H9 (cell line): ENCODE measurements around the gene HFE. TPM values are rescaled to one million over a fixed set of nuclear protein-coding genes. Genes with fewer than 3 reads are reported as not detected.

Source experiments
- DNase-seq: peaks from one replicate; pipeline ENCODE4 v3.0.0-alpha.2; 2017
- H2AFZ ChIP-seq: one replicate; pipeline ENCODE4 v1.6.1; 2013; ENCODE audit warnings: mild to moderate bottlenecking, low read length, control low read depth, moderate library complexity
- H2AK5ac ChIP-seq: 2 replicates; pipeline ENCODE4 v1.6.1; 2013; ENCODE audit warnings: low read length, control low read depth, mixed read lengths; ENCODE audit not compliant: insufficient read length
- H2BK120ac ChIP-seq: one replicate; pipeline ENCODE4 v1.6.1; 2013; ENCODE audit warnings: low read depth, mild to moderate bottlenecking, low read length, control low read depth, inconsistent platforms; ENCODE audit not compliant: poor library complexity, severe bottlenecking
- H2BK12ac ChIP-seq: 2 replicates; pipeline ENCODE4 v1.6.1; 2013; ENCODE audit warnings: low read length, control low read depth, mixed read lengths, low read depth; ENCODE audit not compliant: insufficient read length
- H2BK15ac ChIP-seq: 2 replicates; pipeline ENCODE4 v1.6.1; 2013; ENCODE audit warnings: low read depth, low read length, control low read depth
- H2BK20ac ChIP-seq: one replicate; pipeline ENCODE4 v1.6.1; 2013; ENCODE audit warnings: low read depth, mild to moderate bottlenecking, low read length, control low read depth, inconsistent platforms; ENCODE audit not compliant: poor library complexity, severe bottlenecking
- H2BK5ac ChIP-seq: 2 replicates; pipeline ENCODE4 v1.6.1; 2013; ENCODE audit warnings: low read length, control low read depth, mixed read lengths; ENCODE audit not compliant: insufficient read length
- H3K14ac ChIP-seq: 2 replicates; pipeline ENCODE4 v1.6.1; 2013; ENCODE audit warnings: low read length, control low read depth; ENCODE audit not compliant: insufficient read depth
- H3K18ac ChIP-seq: 2 replicates; pipeline ENCODE4 v1.6.1; 2013; ENCODE audit warnings: low read depth, mild to moderate bottlenecking, mixed read lengths, low read length, control low read depth; ENCODE audit not compliant: insufficient read length
- H3K23ac ChIP-seq: 2 replicates; pipeline ENCODE4 v1.6.1; 2013; ENCODE audit warnings: low read length, control low read depth, mixed read lengths, low read depth; ENCODE audit not compliant: insufficient read length
- H3K23me2 ChIP-seq: 2 replicates; pipeline ENCODE4 v1.6.1; 2013; ENCODE audit warnings: low read depth, mild to moderate bottlenecking, mixed read lengths, low read length, control low read depth; ENCODE audit not compliant: insufficient read length, poor library complexity, severe bottlenecking
- H3K27ac ChIP-seq: 2 replicates; pipeline ENCODE4 v1.5.1; 2013; ENCODE audit warnings: low read length, control low read depth, mixed read lengths, low read depth; ENCODE audit not compliant: insufficient read length
- H3K27me3 ChIP-seq: 2 replicates; pipeline ENCODE4 v1.6.1; 2013; ENCODE audit warnings: low read length, control low read depth, inconsistent platforms; ENCODE audit not compliant: insufficient read depth
- H3K4ac ChIP-seq: 2 replicates; pipeline ENCODE4 v1.6.1; 2013; ENCODE audit warnings: low read depth, mild to moderate bottlenecking, control low read depth, inconsistent platforms, low read length, moderate library complexity
- H3K4me1 ChIP-seq: 2 replicates; pipeline ENCODE4 v1.6.1; 2013; ENCODE audit warnings: low read length, control low read depth, inconsistent platforms; ENCODE audit not compliant: insufficient read depth
- H3K4me2 ChIP-seq: 2 replicates; pipeline ENCODE4 v1.6.1; 2013; ENCODE audit warnings: low read length, control low read depth, mixed read lengths; ENCODE audit not compliant: insufficient read length, insufficient read depth
- H3K56ac ChIP-seq: 2 replicates; pipeline ENCODE4 v1.6.1; 2013; ENCODE audit warnings: low read depth, mild to moderate bottlenecking, mixed read lengths, low read length, control low read depth; ENCODE audit not compliant: insufficient read length
- H3K79me1 ChIP-seq: 2 replicates; pipeline ENCODE4 v1.6.1; 2013; ENCODE audit warnings: low read depth, mild to moderate bottlenecking, moderate library complexity, low read length, control low read depth, inconsistent platforms; ENCODE audit not compliant: insufficient read depth, poor library complexity, severe bottlenecking
- H3K79me2 ChIP-seq: 2 replicates; pipeline ENCODE4 v1.6.1; 2013; ENCODE audit warnings: low read length, control low read depth, inconsistent platforms; ENCODE audit not compliant: insufficient read depth
- H3K9ac ChIP-seq: 2 replicates; pipeline ENCODE4 v1.6.1; 2013; ENCODE audit warnings: low read length, control low read depth, mixed read lengths; ENCODE audit not compliant: insufficient read length; ENCODE audit errors: extremely low read depth
- H3K9me3 ChIP-seq: one replicate; pipeline ENCODE4 v1.6.1; 2013; ENCODE audit warnings: low read depth, low read length, inconsistent platforms; ENCODE audit not compliant: control insufficient read depth
- H3T11ph ChIP-seq: one replicate; pipeline ENCODE4 v1.6.1; 2013; ENCODE audit warnings: mild to moderate bottlenecking, low read length, control low read depth, inconsistent platforms
- H4K20me1 ChIP-seq: one replicate; pipeline ENCODE4 v1.6.1; 2013; ENCODE audit not compliant: control insufficient read depth, insufficient read length, insufficient read depth
- H4K5ac ChIP-seq: 2 replicates; pipeline ENCODE4 v1.6.1; 2013; ENCODE audit warnings: low read depth, mild to moderate bottlenecking, mixed read lengths, low read length, control low read depth; ENCODE audit not compliant: insufficient read length
- H4K8ac ChIP-seq: replicated peaks from 2 replicates; pipeline ENCODE4 v1.6.1; 2013; ENCODE audit warnings: low read length, control low read depth, mixed read lengths, low read depth; ENCODE audit not compliant: insufficient read length
- H4K91ac ChIP-seq: 2 replicates; pipeline ENCODE4 v1.6.1; 2013; ENCODE audit warnings: low read depth, mild to moderate bottlenecking, moderate library complexity, mixed read lengths, low read length, control low read depth; ENCODE audit not compliant: insufficient read length
- H3K27ac Mint-ChIP-seq, 3 experiments: 2 replicates in 2 of 3; 3 replicates in 1 of 3; pipeline ENCODE4 v1.8.0; 2020 to 2021; ENCODE audit warnings: mixed read lengths in 3 of 3, mild to moderate bottlenecking in 1 of 3, moderate library complexity in 1 of 3
- H3K27me3 Mint-ChIP-seq: 2 replicates; pipeline ENCODE4 v1.8.0; 2021; ENCODE audit warnings: low read depth, mild to moderate bottlenecking, moderate library complexity, mixed read lengths
- H3K36me3 Mint-ChIP-seq, 3 experiments: 2 replicates in 2 of 3; 3 replicates in 1 of 3; pipeline ENCODE4 v1.8.0; 2020 to 2021; ENCODE audit warnings: low read depth in 3 of 3, mixed read lengths in 3 of 3; ENCODE audit not compliant: insufficient read depth in 1 of 3
- H3K4me1 Mint-ChIP-seq, 2 experiments: 2 replicates each; pipeline ENCODE4 v1.8.0; 2020; ENCODE audit warnings: mixed read lengths in 2 of 2
- H3K4me3 Mint-ChIP-seq, 2 experiments: 2 replicates in 1 of 2; 3 replicates in 1 of 2; pipeline ENCODE4 v1.8.0; 2020 to 2021; ENCODE audit warnings: mild to moderate bottlenecking in 2 of 2, mixed read lengths in 2 of 2, moderate library complexity in 1 of 2
- H3K9me3 Mint-ChIP-seq, 2 experiments: 2 replicates in 1 of 2; 3 replicates in 1 of 2; pipeline ENCODE4 v1.8.0; 2020; ENCODE audit warnings: mild to moderate bottlenecking in 2 of 2, mixed read lengths in 2 of 2, moderate library complexity in 1 of 2
- CTCF ChIP-seq: fragments of 200-600 bp; sonication (generic); conservative IDR thresholded peaks from 3 replicates; pipeline ENCODE4 v1.8.0; 2021; ENCODE audit warnings: antibody characterized with exemption, mild to moderate bottlenecking
- WGBS: extraction: QIAGEN DNeasy Blood & Tissue Kit; methylation state at CpG from one replicate; pipeline ENCODE4 v1.1.7; 2013; ENCODE audit warnings: missing lambda C conversion rate, low lambda C conversion rate, mixed read lengths; ENCODE audit not compliant: insufficient read length; ENCODE audit errors: extremely low coverage; 5-methylcytosine and 5-hydroxymethylcytosine counted together
- total RNA-seq: library from RNA; stranded (reverse); gene quantifications from 2 replicates; pipeline ENCODE4 v1.2.1, GENCODE V29; 2021

Gene HFE
- total RNA-seq, 1 experiment from 2014 or later = 0.98 TPM

DNA sequence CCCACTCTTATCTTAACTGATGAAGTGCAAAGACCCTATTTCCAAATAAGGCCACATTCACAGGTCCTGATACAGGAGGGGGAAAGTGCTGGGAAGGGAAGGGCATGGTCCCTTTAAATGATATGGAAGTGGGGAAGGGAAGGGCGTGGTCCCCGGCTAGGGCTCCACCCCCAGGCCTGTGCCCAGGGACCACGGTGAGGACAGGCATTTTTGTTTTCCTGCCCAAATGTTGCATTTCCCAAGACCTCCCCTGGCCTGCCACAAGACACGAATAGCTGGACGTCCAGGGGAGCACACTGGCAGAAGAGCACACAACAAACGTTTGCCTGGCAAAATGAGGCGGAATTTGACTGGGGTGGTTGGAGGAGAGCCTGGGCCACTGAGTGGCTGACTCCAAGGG lies 16.1 kb upstream of the HFE start:
- H3K4me1 ChIP-seq = no peaks in the 10 kb centered on the region
- no CpG with 5 or more reads among the region's 7 CpGs for WGBS
- no peak overlapping the region for H2AFZ ChIP-seq
- H3K4ac ChIP-seq = no peak overlapping the region
- no peaks in the 10 kb centered on the region for H3K36me3 Mint-ChIP-seq
- TF ChIP-seq CTCF = no peak
- H3K14ac ChIP-seq = no peak overlapping the region
- H3K79me2 ChIP-seq = no peaks in the 10 kb centered on the region
- H3K23ac ChIP-seq = no peak overlapping the region
- H3K4me3 Mint-ChIP-seq = no peak overlapping the region
- H3K56ac ChIP-seq = no peak overlapping the region
- H4K8ac ChIP-seq = no peak overlapping the region
- no peaks in the 10 kb centered on the region for H3K23me2 ChIP-seq
- no peak overlapping the region for H2BK15ac ChIP-seq
- H3K27me3 ChIP-seq = no peaks in the 10 kb centered on the region
- no peak overlapping the region for H2BK5ac ChIP-seq
- H3K9ac ChIP-seq = no peak overlapping the region
- no peak overlapping the region for H3K4me2 ChIP-seq
- no peaks in the 10 kb centered on the region for H3K79me1 ChIP-seq
- no peak overlapping the region for H2BK120ac ChIP-seq
- H4K20me1 ChIP-seq = no peaks in the 10 kb centered on the region
- H3K9me3 Mint-ChIP-seq = no peaks in the 10 kb centered on the region
- H4K91ac ChIP-seq = no peak overlapping the region
- no peak overlapping the region for H4K5ac ChIP-seq
- H3T11ph ChIP-seq = no peak overlapping the region
- H3K4me1 Mint-ChIP-seq = peaks cover 16 to 29% of the 10 kb centered on the region in 2 experiments
- no peak overlapping the region for H3K27ac Mint-ChIP-seq
- no peak overlapping the region for H2BK20ac ChIP-seq
- no peak overlapping the region for H3K18ac ChIP-seq
- peaks cover 2% of the 10 kb centered on the region; the same call in 1 of the 2 replicates for H3K27me3 Mint-ChIP-seq
- no peaks in the 10 kb centered on the region for H3K9me3 ChIP-seq
- no peak overlapping the region for H2BK12ac ChIP-seq
- no peak overlapping the region for H2AK5ac ChIP-seq
- H3K27ac ChIP-seq = no peak overlapping the region
- DNase-seq = no peak
